Loucy (cell line): ENCODE measurements around the gene GNAS-AS1.

Experiments
- H2AFZ ChIP-seq: fragments of 200-600 bp; sonication (generic); 2 replicates; pipeline ENCODE4 v1.6.0; 2016; ENCODE audit warnings: antibody characterized with exemption, mild to moderate bottlenecking, low read length, moderate library complexity
- H3F3A ChIP-seq: fragments of 200-600 bp; 2 replicates; pipeline ENCODE4 v1.6.0; 2016; ENCODE audit warnings: antibody characterized with exemption, low read depth, mild to moderate bottlenecking
- H3K27me3 ChIP-seq: fragments of 200-600 bp; sonication (generic); 2 replicates; pipeline ENCODE4 v1.6.1; 2014; ENCODE audit warnings: low read length, mild to moderate bottlenecking; ENCODE audit not compliant: insufficient read depth, poor library complexity, severe bottlenecking
- H3K36me3 ChIP-seq: fragments of 200-600 bp; sonication (generic); 2 replicates; pipeline ENCODE4 v1.6.1; 2016; ENCODE audit warnings: low read length; ENCODE audit not compliant: insufficient read depth
- H3K4me1 ChIP-seq: fragments of 200-600 bp; sonication (generic); 2 replicates; pipeline ENCODE4 v1.5.1; 2014; ENCODE audit warnings: low read length, mild to moderate bottlenecking; ENCODE audit not compliant: insufficient read depth, poor library complexity, severe bottlenecking
- H3K4me2 ChIP-seq: fragments of 200-600 bp; sonication (generic); 2 replicates; pipeline ENCODE4 v1.6.0; 2014; ENCODE audit warnings: antibody characterized with exemption, low read length, low read depth, mild to moderate bottlenecking; ENCODE audit not compliant: poor library complexity, severe bottlenecking
- H3K4me3 ChIP-seq: fragments of 200-600 bp; sonication (generic); 2 replicates; pipeline ENCODE4 v1.5.1; 2014; ENCODE audit warnings: low read length, mild to moderate bottlenecking, mixed read lengths; ENCODE audit not compliant: poor library complexity, severe bottlenecking
- H3K79me2 ChIP-seq: fragments of 200-600 bp; sonication (generic); 2 replicates; pipeline ENCODE4 v1.6.1; 2014; ENCODE audit warnings: low read length; ENCODE audit not compliant: insufficient read depth
- H3K9ac ChIP-seq: fragments of 200-600 bp; sonication (generic); 2 replicates; pipeline ENCODE4 v1.6.0; 2014; ENCODE audit warnings: mild to moderate bottlenecking, low read depth, low read length, moderate library complexity; ENCODE audit not compliant: poor library complexity, severe bottlenecking
- H3K9me2 ChIP-seq: fragments of 200-600 bp; sonication (generic); replicated peaks from 2 replicates; pipeline ENCODE4 v1.6.1; 2016; ENCODE audit warnings: low read depth, low read length, mixed read lengths
- H3K9me3 ChIP-seq: fragments of 200-600 bp; sonication (generic); 2 replicates; pipeline ENCODE4 v1.6.1; 2014; ENCODE audit warnings: mild to moderate bottlenecking, antibody characterized with exemption, low read length, low read depth; ENCODE audit not compliant: insufficient read depth
- H4K20me1 ChIP-seq: fragments of 200-600 bp; sonication (generic); 2 replicates; pipeline ENCODE4 v1.6.0; 2014; ENCODE audit warnings: antibody characterized with exemption, low read length, mild to moderate bottlenecking; ENCODE audit not compliant: insufficient read depth, poor library complexity, severe bottlenecking
- CTCF ChIP-seq: fragments of 200-600 bp; sonication (generic); conservative IDR thresholded peaks from 2 replicates; pipeline ENCODE4 v1.5.1; 2014; ENCODE audit warnings: mild to moderate bottlenecking, antibody characterized with exemption, low read length
- EZH2phosphoT487 ChIP-seq: fragments of 200-600 bp; IDR thresholded peaks from 2 replicates; pipeline ENCODE4 v1.6.1; 2018; ENCODE audit warnings: antibody characterized with exemption, mild to moderate bottlenecking, moderate library complexity, borderline replicate concordance

Gene GNAS-AS1

GRCh38 chr20:58835231-58835630, 15.5 kb downstream of the GNAS-AS1 start:
- no peaks in the 10 kb centered on the region for H3K9me2 ChIP-seq
- no peaks in the 10 kb centered on the region for H4K20me1 ChIP-seq
- no peak overlapping the region for H3K4me3 ChIP-seq
- no peak for TF ChIP-seq CTCF
- no peaks in the 10 kb centered on the region for H3F3A ChIP-seq
- no peak overlapping the region for H3K4me2 ChIP-seq
- no peaks in the 10 kb centered on the region for H3K9me3 ChIP-seq
- H3K9ac ChIP-seq, result no peak overlapping the region
- no peaks in the 10 kb centered on the region for H3K4me1 ChIP-seq
- H3K79me2 ChIP-seq, result no peaks in the 10 kb centered on the region
- H2AFZ ChIP-seq, result no peak overlapping the region
- H3K36me3 ChIP-seq, result no peaks in the 10 kb centered on the region
- no peaks in the 10 kb centered on the region for H3K27me3 ChIP-seq

- no peak overlapping the region for H3K4me3 ChIP-seq
- H3K9ac ChIP-seq, result no peak overlapping the region
- H3K9me2 ChIP-seq, result no peaks in the 10 kb centered on the region
- no peaks in the 10 kb centered on the region for H3K27me3 ChIP-seq
- H2AFZ ChIP-seq, result no peak overlapping the region
- no peak overlapping the region for H3K4me2 ChIP-seq
- no peaks in the 10 kb centered on the region for H3K4me1 ChIP-seq
- no peaks in the 10 kb centered on the region for H4K20me1 ChIP-seq
- H3F3A ChIP-seq, result no peaks in the 10 kb centered on the region
- H3K9me3 ChIP-seq, result no peaks in the 10 kb centered on the region
- H3K36me3 ChIP-seq, result no peaks in the 10 kb centered on the region
- no peaks in the 10 kb centered on the region for H3K79me2 ChIP-seq
- TF ChIP-seq EZH2phosphoT487, result no peak
- TF ChIP-seq CTCF, result no peak
Observed at GRCh38 chr20:58833921-58834320, 16.8 kb downstream of the GNAS-AS1 start.

- Histone ChIP-seq H3K9me2 (no peaks in the 10 kb centered on the region), H3K4me2 (no peak overlapping the region), H3K27me3 (no peaks in the 10 kb centered on the region), H3K79me2 (no peaks in the 10 kb centered on the region), H3K4me1 (no peaks in the 10 kb centered on the region), H2AFZ (no peak overlapping the region), H3K9ac (no peak overlapping the region), H3K36me3 (no peaks in the 10 kb centered on the region), H4K20me1 (no peaks in the 10 kb centered on the region), H3K9me3 (no peaks in the 10 kb centered on the region), H3K4me3 (no peak overlapping the region), H3F3A (no peaks in the 10 kb centered on the region)
- TF ChIP-seq CTCF (no peak), EZH2phosphoT487 (no peak)
Observed at GRCh38 chr20:58832457-58832856, 18.2 kb downstream of the GNAS-AS1 start.
